Raji (cell line): Measurements from ENCODE around the gene SF3B5.

ENCODE experiments used
- POLR2A ChIP-seq: IDR thresholded peaks from 2 replicates; pipeline ENCODE4 v1.6.1; 2011; ENCODE audit warnings: low read depth, low read length, control low read depth; ENCODE audit not compliant: insufficient read depth

SF3B5 gene

DNA sequence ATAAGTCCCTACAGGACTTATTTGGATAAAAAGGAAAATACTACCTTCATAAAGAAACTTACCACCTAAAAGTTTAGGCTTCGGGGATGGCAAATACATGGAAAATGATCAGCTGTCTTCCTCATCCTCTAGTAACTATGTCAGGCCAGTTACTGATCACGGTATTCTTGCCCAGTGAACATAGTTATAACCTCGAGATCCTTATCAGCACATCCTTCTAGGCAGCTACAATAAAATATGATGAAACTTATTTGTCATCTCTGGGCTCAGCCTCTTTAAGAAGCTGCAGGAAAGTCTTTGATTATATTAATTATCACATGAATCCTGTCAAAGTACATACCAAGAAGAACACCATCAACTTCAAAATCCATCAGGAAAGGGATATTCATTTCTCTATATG lies 41.8 kb downstream of the SF3B5 start:
- TF ChIP-seq POLR2A, result no peak

DNA sequence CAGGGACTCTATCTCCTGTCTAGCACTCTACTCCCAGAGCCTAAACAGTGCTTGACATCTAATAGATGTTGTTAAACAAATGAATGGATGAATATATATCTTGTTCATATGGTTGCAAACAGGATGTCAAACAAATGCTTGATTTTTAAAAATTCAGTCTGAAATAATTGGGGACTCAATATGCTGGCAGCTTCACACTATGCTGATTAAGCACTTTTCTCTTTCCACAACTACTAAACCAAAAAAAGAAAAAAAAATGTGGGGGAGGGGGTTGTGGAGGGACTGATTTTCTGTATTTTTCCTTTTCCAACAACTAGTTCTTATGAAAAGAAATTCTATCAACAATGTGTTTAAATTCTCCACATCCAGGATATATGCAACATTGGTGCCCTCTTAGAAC lies 42.9 kb downstream of the SF3B5 start:
- TF ChIP-seq POLR2A, result no peak

GRCh38 chr6:144049386-144049785 lies 46.0 kb downstream of the SF3B5 start:
- TF ChIP-seq POLR2A, result no peak

- TF ChIP-seq POLR2A, result no peak
These were observed 47.7 kb downstream of the SF3B5 start for GRCh38 chr6:144047688-144048087.
